ENCODE measurements around the gene PIN1.
"Not testable (repeated sequence)": the region's sequence is repeated elsewhere in the genome, so short reads cannot be mapped to it uniquely, and the experiment has no call there.

PIN1 gene

DNA sequence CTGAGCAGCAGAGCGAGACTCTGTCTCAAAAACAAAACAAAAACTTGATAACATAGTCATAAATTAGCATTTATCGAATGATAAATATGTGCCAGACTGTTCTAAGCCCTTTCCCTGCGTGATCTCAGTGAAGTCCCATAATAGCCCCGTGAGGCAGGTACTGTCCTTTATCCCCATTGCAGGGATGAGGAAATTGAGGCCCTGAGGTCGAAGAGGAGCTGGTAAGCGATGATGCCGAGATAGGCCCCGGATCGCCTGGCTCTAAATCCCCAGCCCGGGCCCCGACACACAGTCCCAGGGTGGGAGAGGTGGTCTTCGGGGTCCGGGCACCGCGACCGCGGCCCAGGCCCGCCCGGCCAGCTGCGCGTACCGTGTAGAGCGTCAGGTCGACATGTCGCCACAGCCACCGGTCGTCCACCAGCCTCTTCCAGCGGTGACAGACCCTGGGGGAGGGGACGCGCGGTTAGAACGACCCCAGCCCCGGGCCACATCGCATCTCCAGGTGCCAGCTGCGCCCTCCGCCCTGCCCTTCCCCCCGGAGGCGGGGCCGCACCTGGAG is 16.9 kb upstream of the PIN1 start:
- TF ChIP-seq, protein P1, sequence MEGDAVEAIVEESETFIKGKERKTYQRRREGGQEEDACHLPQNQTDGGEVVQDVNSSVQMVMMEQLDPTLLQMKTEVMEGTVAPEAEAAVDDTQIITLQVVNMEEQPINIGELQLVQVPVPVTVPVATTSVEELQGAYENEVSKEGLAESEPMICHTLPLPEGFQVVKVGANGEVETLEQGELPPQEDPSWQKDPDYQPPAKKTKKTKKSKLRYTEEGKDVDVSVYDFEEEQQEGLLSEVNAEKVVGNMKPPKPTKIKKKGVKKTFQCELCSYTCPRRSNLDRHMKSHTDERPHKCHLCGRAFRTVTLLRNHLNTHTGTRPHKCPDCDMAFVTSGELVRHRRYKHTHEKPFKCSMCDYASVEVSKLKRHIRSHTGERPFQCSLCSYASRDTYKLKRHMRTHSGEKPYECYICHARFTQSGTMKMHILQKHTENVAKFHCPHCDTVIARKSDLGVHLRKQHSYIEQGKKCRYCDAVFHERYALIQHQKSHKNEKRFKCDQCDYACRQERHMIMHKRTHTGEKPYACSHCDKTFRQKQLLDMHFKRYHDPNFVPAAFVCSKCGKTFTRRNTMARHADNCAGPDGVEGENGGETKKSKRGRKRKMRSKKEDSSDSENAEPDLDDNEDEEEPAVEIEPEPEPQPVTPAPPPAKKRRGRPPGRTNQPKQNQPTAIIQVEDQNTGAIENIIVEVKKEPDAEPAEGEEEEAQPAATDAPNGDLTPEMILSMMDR (IDR thresholded peaks at IDR 0.05): no peak
- Mint-ChIP-seq H3K4me1 (peaks cover 20% of the 10 kb centered on the region), H3K27ac (peak overlapping the region; percentile 97), H3K4me3 (peak overlapping the region; percentile 89), H3K9me3 (peaks cover 31% of the 10 kb centered on the region), H3K27me3 (ENCODE audit: low read depth, poor library complexity) (no peaks in the 10 kb centered on the region), H3K36me3 (ENCODE audit: low read depth) (peaks cover 36% of the 10 kb centered on the region)
- no peak for DNase-seq

- Mint-ChIP-seq H3K27ac (peak within 1 kb of the TSS; percentile 97), H3K27me3 (ENCODE audit: low read depth, poor library complexity) (no peaks in the 10 kb centered on the region), H3K9me3 (peaks cover 28% of the 10 kb centered on the region)
Measured at GRCh38 chr19:9818734-9819595, 16.2 kb upstream of the PIN1 start, which contains the start of gene FBXL12. Gene FBXL12 (minus strand): TSS chr19:9819079. CDS start chr19:9818813, 266 bp downstream.

GRCh38 chr19:9819596-9819909 is 15.6 kb upstream of the PIN1 start:
- peak overlapping the region; percentile 89 for H3K4me3 Mint-ChIP-seq
- H3K9me3 Mint-ChIP-seq: peaks cover 26% of the 10 kb centered on the region
- no peaks in the 10 kb centered on the region for H3K27me3 Mint-ChIP-seq (ENCODE audit: low read depth, poor library complexity)
- DNase-seq: no peak
- peak overlapping the region; percentile 90 for H3K27ac Mint-ChIP-seq
- H3K4me1 Mint-ChIP-seq: peaks cover 26% of the 10 kb centered on the region
- TF ChIP-seq, protein P1 (IDR thresholded peaks at IDR 0.05): no peak
- H3K36me3 Mint-ChIP-seq (ENCODE audit: low read depth): peaks cover 27% of the 10 kb centered on the region

More at GRCh38 chr19:9818734-9819595, 16.2 kb upstream of the PIN1 start, which contains the start of gene FBXL12:
- TF ChIP-seq, protein P1 (IDR thresholded peaks at IDR 0.05): no peak
- peak within 1 kb of the TSS; percentile 89 for H3K4me3 Mint-ChIP-seq
- H3K4me1 Mint-ChIP-seq: peaks cover 26% of the 10 kb centered on the region
- H3K36me3 Mint-ChIP-seq (ENCODE audit: low read depth): peaks cover 31% of the 10 kb centered on the region
- peak; percentile 100 for DNase-seq

DNA sequence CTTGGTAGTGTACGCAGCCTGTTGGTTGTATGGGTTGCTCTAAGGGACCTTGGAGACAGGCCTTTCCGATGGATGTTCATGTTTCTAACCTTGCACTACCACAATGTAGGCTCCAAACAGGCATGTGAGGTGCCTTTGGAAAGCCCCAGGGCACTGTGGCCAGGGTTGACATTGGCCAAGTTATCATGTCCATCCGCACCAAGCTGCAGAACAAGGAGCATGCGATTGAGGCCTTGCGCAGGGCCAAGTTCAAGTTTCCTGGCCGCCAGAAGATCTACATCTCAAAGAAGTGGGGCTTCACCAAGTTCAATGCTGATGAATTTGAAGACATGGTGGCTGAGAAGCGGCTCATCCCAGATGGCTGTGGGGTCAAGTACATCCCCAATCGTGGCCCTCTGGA is 15.1 kb upstream of the PIN1 start:
- Mint-ChIP-seq H3K9me3 (peaks cover 21% of the 10 kb centered on the region), H3K4me1 (peaks cover 26% of the 10 kb centered on the region), H3K4me3 (peak overlapping the region; percentile 89), H3K36me3 (ENCODE audit: low read depth) (peaks cover 22% of the 10 kb centered on the region)
- H3K27me3 Mint-ChIP-seq (ENCODE audit: low read depth, poor library complexity); DNase-seq; H3K27ac Mint-ChIP-seq: not testable (repeated sequence)

- H3K27me3 Mint-ChIP-seq (ENCODE audit: low read depth, poor library complexity): no peaks in the 10 kb centered on the region
- no peaks in the 10 kb centered on the region for H3K9me3 Mint-ChIP-seq
- peak overlapping the region; percentile 72 for H3K27ac Mint-ChIP-seq
- H3K4me1 Mint-ChIP-seq: peaks cover 38% of the 10 kb centered on the region
- TF ChIP-seq, protein P1 (IDR thresholded peaks at IDR 0.05): no peak
- no peak for DNase-seq
- H3K4me3 Mint-ChIP-seq: no peak overlapping the region
- H3K36me3 Mint-ChIP-seq (ENCODE audit: low read depth): peaks cover 8% of the 10 kb centered on the region
Measured at GRCh38 chr19:9823816-9824215, 11.3 kb upstream of the PIN1 start.

DNA sequence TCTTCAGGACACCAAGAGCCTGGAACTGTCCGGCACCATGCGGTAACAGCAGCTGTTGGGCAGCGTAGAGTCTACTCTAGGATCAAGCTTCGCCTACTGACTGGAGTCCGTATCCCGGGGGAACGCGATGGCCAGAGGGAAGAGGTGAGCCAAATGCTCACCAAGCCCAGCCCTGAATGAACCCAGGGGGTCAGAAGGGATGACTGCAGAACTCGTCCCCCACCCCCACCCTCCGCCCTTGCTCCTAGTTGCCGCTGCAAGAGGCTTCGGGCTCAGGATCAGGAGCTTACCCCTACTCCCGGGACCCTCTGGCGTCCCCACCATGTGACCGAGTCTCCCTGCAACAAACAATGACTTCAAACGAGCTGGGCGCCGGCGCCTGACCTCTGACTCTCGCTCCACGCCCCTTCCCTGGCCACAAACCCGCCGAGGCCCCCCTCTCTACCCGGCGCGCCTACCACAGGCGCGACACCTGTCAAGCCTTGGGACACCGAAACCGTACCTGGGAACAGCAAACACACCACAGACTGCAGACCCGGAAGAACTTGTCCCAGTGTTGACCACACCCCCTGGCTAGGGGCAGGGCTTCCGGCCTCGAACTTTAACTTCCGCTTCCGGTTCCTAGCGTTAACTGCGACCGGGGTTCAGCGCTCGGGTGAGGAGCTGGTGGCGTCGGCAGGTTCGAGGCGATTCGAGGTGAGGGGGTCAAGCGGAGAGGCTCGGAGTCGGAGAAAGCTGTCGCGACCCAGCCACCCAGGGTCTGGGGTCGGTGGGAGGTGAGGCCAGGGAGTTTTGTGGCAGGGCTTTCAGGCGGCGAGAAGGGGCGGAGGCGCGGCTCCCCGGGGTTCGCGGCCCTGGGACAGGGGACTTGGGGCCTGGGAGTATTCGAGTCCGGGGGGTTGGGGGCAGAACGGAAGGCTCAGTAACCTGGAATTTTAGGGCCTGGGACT is 7.6 kb upstream of the PIN1 start, which contains the start of gene UBL5:
UBL5 (plus strand) TSS at position 630 of the 950 bp plus-strand sequence. CDS start 420 bp downstream, outside the sequence.
- H3K36me3 Mint-ChIP-seq (ENCODE audit: low read depth): peaks cover 22% of the 10 kb centered on the region
- peaks cover 36% of the 10 kb centered on the region for H3K4me1 Mint-ChIP-seq
- TF ChIP-seq, protein P1 (IDR thresholded peaks at IDR 0.05): no peak
- H3K27ac Mint-ChIP-seq: peak within 1 kb of the TSS; percentile 99
- no peaks in the 10 kb centered on the region for H3K27me3 Mint-ChIP-seq (ENCODE audit: low read depth, poor library complexity)
- peak within 1 kb of the TSS; percentile 100 for H3K4me3 Mint-ChIP-seq
- peak; percentile 87 for DNase-seq
- H3K9me3 Mint-ChIP-seq: no peaks in the 10 kb centered on the region
